Activated CD4-positive, alpha-beta T cell treated with anti-CD3 and anti-CD28 coated beads, Interleukin-2, amount 10 ng/mL, durations not matched to agents 24 days and 14 days (primary cell): ENCODE measurements around the gene CMTM3. TPM values are rescaled to one million over a fixed set of nuclear protein-coding genes. Genes with fewer than 3 reads are reported as not detected.

Experiments used
- DNase-seq: peaks from one replicate; pipeline ENCODE4 v3.0.0; 2022
- H3K27ac Mint-ChIP-seq: one replicate; pipeline ENCODE4 v1.8.0; 2022; ENCODE audit warnings: mild to moderate bottlenecking, mixed read lengths
- H3K27me3 Mint-ChIP-seq: one replicate; pipeline ENCODE4 v1.8.0; 2022; ENCODE audit warnings: mixed read lengths
- H3K36me3 Mint-ChIP-seq: one replicate; pipeline ENCODE4 v1.8.0; 2022; ENCODE audit warnings: low read depth, mild to moderate bottlenecking, mixed read lengths
- H3K4me1 Mint-ChIP-seq: one replicate; pipeline ENCODE4 v1.8.0; 2021; ENCODE audit warnings: mixed read lengths
- H3K4me3 Mint-ChIP-seq: one replicate; pipeline ENCODE4 v1.8.0; 2022; ENCODE audit warnings: mild to moderate bottlenecking, moderate library complexity, mixed read lengths
- H3K9me3 Mint-ChIP-seq: one replicate; pipeline ENCODE4 v1.8.0; 2021; ENCODE audit warnings: mixed read lengths
- intact Hi-C: fragments of 100-400 bp; cut with micrococcal nuclease; formaldehyde crosslinking; loops from one replicate; pipeline ENCODE4 v1.15.1; 2023
- total RNA-seq: library from RNA; stranded (reverse); gene quantifications from 2 replicates; pipeline ENCODE4 v1.2.3, GENCODE V29; 2022

Gene CMTM3
- total RNA-seq, 1 donor from 2014 or later, result 100 TPM

- H3K9me3 Mint-ChIP-seq, result no peaks in the 10 kb centered on the region
- H3K27ac Mint-ChIP-seq, result no peak overlapping the region
- DNase-seq, result no peak
- H3K27me3 Mint-ChIP-seq, result peaks cover 7% of the 10 kb centered on the region
- no peaks in the 10 kb centered on the region for H3K4me1 Mint-ChIP-seq
- intact Hi-C loops, result no loop called here
- no peaks in the 10 kb centered on the region for H3K36me3 Mint-ChIP-seq
- H3K4me3 Mint-ChIP-seq, result no peak overlapping the region
These were observed 36.9 kb downstream of the CMTM3 start for GRCh38 chr16:66641387-66641786.

GRCh38 chr16:66647866-66648265 lies 43.4 kb downstream of the CMTM3 start:
- no peak for DNase-seq
- peaks cover 6% of the 10 kb centered on the region for H3K27me3 Mint-ChIP-seq
- peaks cover 7% of the 10 kb centered on the region for H3K4me1 Mint-ChIP-seq
- H3K27ac Mint-ChIP-seq, result no peak overlapping the region
- intact Hi-C loops, result no loop called here
- H3K36me3 Mint-ChIP-seq, result no peaks in the 10 kb centered on the region
- no peaks in the 10 kb centered on the region for H3K9me3 Mint-ChIP-seq
- H3K4me3 Mint-ChIP-seq, result no peak overlapping the region

GRCh38 chr16:66649167-66649566 lies 44.7 kb downstream of the CMTM3 start:
- peaks cover 6% of the 10 kb centered on the region for H3K27me3 Mint-ChIP-seq
- no peak overlapping the region for H3K27ac Mint-ChIP-seq
- H3K36me3 Mint-ChIP-seq, result no peaks in the 10 kb centered on the region
- peaks cover 11% of the 10 kb centered on the region for H3K4me1 Mint-ChIP-seq
- DNase-seq, result no peak
- no peaks in the 10 kb centered on the region for H3K9me3 Mint-ChIP-seq
- intact Hi-C loops, result no loop called here
- no peak overlapping the region for H3K4me3 Mint-ChIP-seq

- no peak overlapping the region for H3K4me3 Mint-ChIP-seq
- DNase-seq, result no peak
- H3K9me3 Mint-ChIP-seq, result no peaks in the 10 kb centered on the region
- no peak overlapping the region for H3K27ac Mint-ChIP-seq
- intact Hi-C loops, result no loop called here
- H3K27me3 Mint-ChIP-seq, result peaks cover 6% of the 10 kb centered on the region
- H3K36me3 Mint-ChIP-seq, result no peaks in the 10 kb centered on the region
- H3K4me1 Mint-ChIP-seq, result peaks cover 11% of the 10 kb centered on the region
These were observed 45.2 kb downstream of the CMTM3 start for GRCh38 chr16:66649636-66650205.

- peaks cover 11% of the 10 kb centered on the region for H3K4me1 Mint-ChIP-seq
- DNase-seq, result peak; percentile 94
- peaks cover 6% of the 10 kb centered on the region for H3K27me3 Mint-ChIP-seq
- no peaks in the 10 kb centered on the region for H3K9me3 Mint-ChIP-seq
- H3K36me3 Mint-ChIP-seq, result no peaks in the 10 kb centered on the region
- no peak overlapping the region for H3K4me3 Mint-ChIP-seq
- no peak overlapping the region for H3K27ac Mint-ChIP-seq
- intact Hi-C loops, result no loop called here
These were observed 46.4 kb downstream of the CMTM3 start for GRCh38 chr16:66650707-66651473.

GRCh38 chr16:66651474-66651765 lies 46.9 kb downstream of the CMTM3 start:
- Mint-ChIP-seq H3K27ac (no peak overlapping the region), H3K4me1 (peaks cover 11% of the 10 kb centered on the region), H3K4me3 (no peak overlapping the region), H3K27me3 (peaks cover 7% of the 10 kb centered on the region), H3K9me3 (no peaks in the 10 kb centered on the region), H3K36me3 (no peaks in the 10 kb centered on the region)
- intact Hi-C loops, result no loop called here
- no peak for DNase-seq

- no peak for DNase-seq
- Mint-ChIP-seq H3K4me3 (no peak overlapping the region), H3K9me3 (no peaks in the 10 kb centered on the region), H3K36me3 (no peaks in the 10 kb centered on the region), H3K27ac (no peak overlapping the region), H3K4me1 (peaks cover 12% of the 10 kb centered on the region), H3K27me3 (peaks cover 11% of the 10 kb centered on the region)
- intact Hi-C loops, result no loop called here
These were observed 47.5 kb downstream of the CMTM3 start for GRCh38 chr16:66651965-66652364.

- H3K36me3 Mint-ChIP-seq, result no peaks in the 10 kb centered on the region
- no peak overlapping the region for H3K4me3 Mint-ChIP-seq
- peaks cover 12% of the 10 kb centered on the region for H3K4me1 Mint-ChIP-seq
- peaks cover 14% of the 10 kb centered on the region for H3K27me3 Mint-ChIP-seq
- no peaks in the 10 kb centered on the region for H3K9me3 Mint-ChIP-seq
- DNase-seq, result no peak
- no peak overlapping the region for H3K27ac Mint-ChIP-seq
- intact Hi-C loops, result no loop called here
These were observed 48.3 kb downstream of the CMTM3 start for GRCh38 chr16:66652661-66653360.

GRCh38 chr16:66653581-66654350 lies 49.3 kb downstream of the CMTM3 start:
- Mint-ChIP-seq H3K36me3 (no peaks in the 10 kb centered on the region), H3K4me3 (no peak overlapping the region), H3K27me3 (peaks cover 18% of the 10 kb centered on the region), H3K4me1 (peaks cover 14% of the 10 kb centered on the region), H3K27ac (no peak overlapping the region), H3K9me3 (no peaks in the 10 kb centered on the region)
- no peak for DNase-seq
- intact Hi-C loops, result no loop called here

- no peak overlapping the region for H3K27ac Mint-ChIP-seq
- peaks cover 7% of the 10 kb centered on the region for H3K4me1 Mint-ChIP-seq
- DNase-seq, result no peak
- H3K9me3 Mint-ChIP-seq, result no peaks in the 10 kb centered on the region
- H3K36me3 Mint-ChIP-seq, result no peaks in the 10 kb centered on the region
- intact Hi-C loops, result no loop called here
- H3K4me3 Mint-ChIP-seq, result no peak overlapping the region
- H3K27me3 Mint-ChIP-seq, result peaks cover 19% of the 10 kb centered on the region
These were observed 52.0 kb downstream of the CMTM3 start for GRCh38 chr16:66656547-66656946.

- Mint-ChIP-seq H3K36me3 (no peaks in the 10 kb centered on the region), H3K9me3 (no peaks in the 10 kb centered on the region), H3K27me3 (peaks cover 27% of the 10 kb centered on the region), H3K4me1 (peaks cover 4% of the 10 kb centered on the region), H3K4me3 (no peak overlapping the region), H3K27ac (no peak overlapping the region)
- DNase-seq, result no peak
- intact Hi-C loops, result no loop called here
These were observed 53.8 kb downstream of the CMTM3 start for GRCh38 chr16:66658143-66658859.

GRCh38 chr16:66658860-66659190 lies 54.3 kb downstream of the CMTM3 start:
- Mint-ChIP-seq H3K36me3 (no peaks in the 10 kb centered on the region), H3K4me1 (peaks cover 4% of the 10 kb centered on the region), H3K27ac (no peak overlapping the region), H3K9me3 (no peaks in the 10 kb centered on the region), H3K4me3 (no peak overlapping the region), H3K27me3 (peaks cover 27% of the 10 kb centered on the region)
- DNase-seq, result no peak
- intact Hi-C loops, result no loop called here

- no peaks in the 10 kb centered on the region for H3K36me3 Mint-ChIP-seq
- no peak overlapping the region for H3K27ac Mint-ChIP-seq
- peaks cover 4% of the 10 kb centered on the region for H3K4me1 Mint-ChIP-seq
- H3K4me3 Mint-ChIP-seq, result no peak overlapping the region
- no peak for DNase-seq
- intact Hi-C loops, result no loop called here
- peaks cover 27% of the 10 kb centered on the region for H3K27me3 Mint-ChIP-seq
- H3K9me3 Mint-ChIP-seq, result no peaks in the 10 kb centered on the region
These were observed 56.1 kb downstream of the CMTM3 start for GRCh38 chr16:66660422-66661209.
